ENCODE data around the gene KLHL5.
"Not testable (repeated sequence)": the region's sequence is repeated elsewhere in the genome, so short reads cannot be mapped to it uniquely, and the experiment has no call there.

KLHL5 gene, protein sequence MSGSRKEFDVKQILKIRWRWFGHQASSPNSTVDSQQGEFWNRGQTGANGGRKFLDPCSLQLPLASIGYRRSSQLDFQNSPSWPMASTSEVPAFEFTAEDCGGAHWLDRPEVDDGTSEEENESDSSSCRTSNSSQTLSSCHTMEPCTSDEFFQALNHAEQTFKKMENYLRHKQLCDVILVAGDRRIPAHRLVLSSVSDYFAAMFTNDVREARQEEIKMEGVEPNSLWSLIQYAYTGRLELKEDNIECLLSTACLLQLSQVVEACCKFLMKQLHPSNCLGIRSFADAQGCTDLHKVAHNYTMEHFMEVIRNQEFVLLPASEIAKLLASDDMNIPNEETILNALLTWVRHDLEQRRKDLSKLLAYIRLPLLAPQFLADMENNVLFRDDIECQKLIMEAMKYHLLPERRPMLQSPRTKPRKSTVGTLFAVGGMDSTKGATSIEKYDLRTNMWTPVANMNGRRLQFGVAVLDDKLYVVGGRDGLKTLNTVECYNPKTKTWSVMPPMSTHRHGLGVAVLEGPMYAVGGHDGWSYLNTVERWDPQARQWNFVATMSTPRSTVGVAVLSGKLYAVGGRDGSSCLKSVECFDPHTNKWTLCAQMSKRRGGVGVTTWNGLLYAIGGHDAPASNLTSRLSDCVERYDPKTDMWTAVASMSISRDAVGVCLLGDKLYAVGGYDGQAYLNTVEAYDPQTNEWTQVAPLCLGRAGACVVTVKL

DNA sequence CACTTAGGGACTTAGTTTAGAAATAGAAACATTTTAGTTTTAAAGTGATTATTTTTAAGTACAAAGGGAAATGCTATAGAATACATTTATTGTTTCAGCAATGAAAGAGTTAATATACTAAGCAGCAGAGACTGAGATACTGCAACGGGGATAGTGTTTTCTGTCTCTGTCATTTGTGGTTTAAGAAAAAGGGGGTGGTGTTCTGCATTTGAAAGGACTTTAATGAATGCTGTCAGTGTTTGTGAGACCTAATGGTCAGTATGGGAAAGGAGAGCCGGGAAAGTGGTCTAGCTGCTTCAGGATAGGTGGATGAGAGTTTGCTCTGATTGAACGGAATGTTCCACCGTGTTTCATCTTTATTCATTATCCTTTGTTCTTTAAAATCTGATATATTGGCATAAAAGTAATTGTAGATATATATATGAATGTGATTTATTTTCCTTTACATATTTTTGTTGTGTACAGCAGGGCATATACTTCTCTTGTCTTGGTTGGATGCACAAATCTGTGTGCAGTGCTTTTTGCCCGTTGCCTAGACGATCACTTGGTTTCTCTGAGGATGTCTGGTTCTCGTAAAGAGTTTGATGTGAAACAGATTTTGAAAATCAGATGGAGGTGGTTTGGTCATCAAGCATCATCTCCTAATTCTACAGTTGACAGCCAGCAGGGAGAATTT lies at the start of gene KLHL5:
KLHL5 (plus strand) TSS at position 139 of the 676 bp plus-strand sequence; CDS start at position 560, 421 bp downstream.
- DNase-seq: no peak

DNA sequence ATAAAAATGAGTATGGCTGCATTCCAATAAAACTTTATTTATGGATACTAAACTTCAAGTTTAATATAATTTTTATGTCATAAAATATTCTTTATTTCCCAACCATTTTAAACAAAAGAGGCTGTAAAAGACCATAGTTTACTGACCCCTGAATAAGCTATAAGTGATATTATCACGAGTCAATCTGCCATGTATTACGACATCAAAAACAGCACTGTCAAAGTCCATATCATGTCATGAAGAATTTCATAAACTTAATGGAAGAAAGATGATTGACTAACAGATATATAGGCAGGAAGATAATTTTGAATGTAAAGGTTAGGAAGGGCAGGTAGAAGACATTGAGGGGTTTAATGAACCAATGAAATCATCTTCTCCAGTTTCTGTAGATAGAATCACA lies 48.0 kb upstream of the KLHL5 start:
- no peak for DNase-seq

DNA sequence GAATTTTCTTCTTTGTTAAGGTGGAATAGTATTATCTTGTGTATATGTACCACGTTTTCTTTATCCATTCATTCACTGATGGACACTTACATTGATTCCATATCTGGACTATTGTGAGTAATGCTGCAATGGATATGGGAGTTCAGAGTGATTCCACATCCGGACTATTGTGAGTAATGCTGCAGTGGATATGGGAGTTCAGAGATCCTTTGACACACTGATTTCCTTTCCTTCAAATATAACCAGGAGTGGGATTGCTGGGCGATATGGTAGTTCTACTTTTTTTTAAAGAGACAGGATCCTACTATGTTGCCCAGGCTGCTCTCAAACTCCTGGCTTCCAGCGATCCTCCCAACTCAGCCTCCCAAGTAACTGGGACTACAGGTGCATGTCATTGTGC lies 41.9 kb upstream of the KLHL5 start:
- DNase-seq: no peak

DNA sequence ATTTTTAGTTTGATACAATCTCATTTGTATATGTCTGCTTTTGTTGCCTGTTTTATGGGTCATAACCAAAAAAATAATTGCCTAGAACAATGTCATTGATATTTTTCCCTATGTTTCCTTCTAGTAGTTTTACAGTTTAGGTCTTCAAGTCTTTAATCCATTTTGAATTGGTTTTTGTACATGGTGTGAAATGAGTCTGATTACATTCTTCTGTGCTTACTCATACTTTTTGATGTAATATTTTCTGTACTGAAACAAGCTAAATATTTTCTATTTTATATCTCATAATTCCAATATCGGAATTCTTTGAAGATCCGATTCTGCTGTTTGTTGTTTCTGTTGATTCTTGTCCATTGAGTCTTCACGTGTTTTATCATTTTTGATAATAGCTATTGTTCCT lies 40.4 kb upstream of the KLHL5 start:
- no peak for DNase-seq

DNA sequence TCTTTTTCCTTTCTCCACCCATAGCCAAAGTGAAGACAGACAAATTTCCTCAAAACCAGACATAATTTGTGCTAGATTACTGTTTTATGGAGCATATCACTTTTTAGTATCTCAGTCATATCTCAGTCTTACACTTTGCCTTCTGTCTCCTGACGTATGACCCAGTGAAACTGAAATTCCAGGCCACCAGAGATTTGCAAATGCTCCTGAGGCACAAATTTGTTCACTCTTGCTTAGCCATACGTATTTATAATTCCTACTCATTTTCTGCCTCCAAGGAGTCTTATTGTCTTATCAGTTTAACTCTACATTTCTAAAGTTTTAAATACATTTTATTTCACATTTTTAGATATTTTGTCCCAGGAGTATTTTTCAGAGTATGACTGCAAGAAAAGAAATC lies 39.8 kb upstream of the KLHL5 start:
- DNase-seq: no peak

DNA sequence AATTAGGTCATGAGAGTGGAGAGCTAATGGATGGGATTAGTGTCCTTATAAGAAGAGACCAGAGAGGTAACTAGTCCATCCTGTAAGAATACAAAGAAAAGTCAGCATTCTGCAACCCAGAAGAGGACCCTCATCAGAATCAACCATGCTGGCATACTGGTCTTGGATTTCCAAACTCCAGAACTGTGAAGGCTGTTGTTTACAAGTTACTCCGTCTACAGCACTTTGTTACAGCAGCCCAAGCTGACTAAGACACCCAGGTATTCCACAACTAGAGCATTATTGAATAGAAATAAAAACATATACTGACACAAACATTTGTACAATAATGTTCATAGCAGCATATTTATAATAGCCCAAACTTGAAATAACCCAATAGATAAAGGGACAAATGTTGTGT lies 39.0 kb upstream of the KLHL5 start:
- no peak for DNase-seq

DNA sequence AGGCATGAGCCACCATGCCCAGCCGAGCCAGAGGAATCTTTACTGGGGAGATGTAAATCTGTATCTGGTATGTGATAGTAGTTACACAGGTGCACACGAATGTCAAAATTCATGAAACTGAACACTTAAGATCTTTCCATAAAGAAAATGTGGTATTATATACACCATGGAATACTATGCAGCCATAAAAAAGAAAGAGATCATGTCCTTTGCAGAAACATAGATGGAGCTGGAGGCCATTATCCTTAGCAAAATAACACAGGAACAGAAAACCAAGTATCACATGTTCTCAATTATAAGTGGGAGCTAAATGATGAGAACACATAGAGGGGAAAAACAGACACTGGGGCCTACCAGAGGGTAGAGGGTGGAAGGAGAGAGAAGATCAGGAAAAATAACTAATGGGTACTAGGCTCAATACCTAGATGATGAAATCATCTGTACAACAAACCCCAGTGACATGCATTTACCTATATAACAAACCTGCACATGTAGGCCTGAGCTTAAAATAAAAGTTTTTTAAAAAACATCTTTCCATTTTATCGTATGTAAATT lies 37.6 kb upstream of the KLHL5 start:
- no peak for DNase-seq

DNA sequence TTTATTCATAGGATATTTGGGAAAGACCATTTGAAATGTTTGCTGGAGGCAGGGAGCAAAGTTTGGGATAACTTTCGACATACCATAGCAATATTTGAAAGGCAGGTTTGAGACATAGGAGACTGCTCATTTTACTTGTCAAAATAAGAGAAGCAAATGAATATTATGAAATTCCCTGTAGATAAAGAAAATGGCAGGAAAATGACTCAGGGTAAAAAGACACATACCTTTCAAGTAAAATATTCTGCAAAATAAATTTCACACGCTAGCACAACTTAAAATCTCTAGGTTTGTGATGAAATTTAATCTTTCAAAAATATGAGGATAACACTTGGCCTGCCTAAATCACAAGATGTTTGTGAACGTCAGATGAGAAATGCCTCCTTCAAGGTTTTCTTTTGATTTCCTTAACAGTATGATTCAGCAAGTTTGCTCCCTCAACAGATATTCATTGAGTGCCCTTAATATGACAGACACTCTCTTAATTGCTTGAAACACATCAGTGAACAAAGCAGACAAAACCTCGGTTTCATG lies 36.4 kb upstream of the KLHL5 start:
- DNase-seq: no peak

DNA sequence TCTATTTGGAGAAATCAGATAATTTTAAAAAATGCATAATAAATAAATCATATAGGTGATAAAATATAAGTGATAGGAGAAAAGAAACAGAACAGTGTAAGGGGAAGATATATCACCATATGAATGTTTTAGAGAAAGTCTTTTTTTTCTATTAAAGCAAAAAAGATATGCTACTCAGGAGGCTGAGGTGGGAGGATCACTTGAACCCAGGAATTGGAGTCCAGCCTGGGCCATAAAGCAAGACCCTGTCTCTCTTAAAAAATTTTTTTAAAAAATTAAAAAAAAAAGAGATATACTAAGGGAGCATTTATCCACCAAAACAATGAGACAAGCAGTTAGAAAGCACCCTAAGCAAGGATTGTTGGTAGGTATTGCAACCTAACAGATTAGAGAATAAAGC lies 35.9 kb upstream of the KLHL5 start:
- DNase-seq: no peak

DNA sequence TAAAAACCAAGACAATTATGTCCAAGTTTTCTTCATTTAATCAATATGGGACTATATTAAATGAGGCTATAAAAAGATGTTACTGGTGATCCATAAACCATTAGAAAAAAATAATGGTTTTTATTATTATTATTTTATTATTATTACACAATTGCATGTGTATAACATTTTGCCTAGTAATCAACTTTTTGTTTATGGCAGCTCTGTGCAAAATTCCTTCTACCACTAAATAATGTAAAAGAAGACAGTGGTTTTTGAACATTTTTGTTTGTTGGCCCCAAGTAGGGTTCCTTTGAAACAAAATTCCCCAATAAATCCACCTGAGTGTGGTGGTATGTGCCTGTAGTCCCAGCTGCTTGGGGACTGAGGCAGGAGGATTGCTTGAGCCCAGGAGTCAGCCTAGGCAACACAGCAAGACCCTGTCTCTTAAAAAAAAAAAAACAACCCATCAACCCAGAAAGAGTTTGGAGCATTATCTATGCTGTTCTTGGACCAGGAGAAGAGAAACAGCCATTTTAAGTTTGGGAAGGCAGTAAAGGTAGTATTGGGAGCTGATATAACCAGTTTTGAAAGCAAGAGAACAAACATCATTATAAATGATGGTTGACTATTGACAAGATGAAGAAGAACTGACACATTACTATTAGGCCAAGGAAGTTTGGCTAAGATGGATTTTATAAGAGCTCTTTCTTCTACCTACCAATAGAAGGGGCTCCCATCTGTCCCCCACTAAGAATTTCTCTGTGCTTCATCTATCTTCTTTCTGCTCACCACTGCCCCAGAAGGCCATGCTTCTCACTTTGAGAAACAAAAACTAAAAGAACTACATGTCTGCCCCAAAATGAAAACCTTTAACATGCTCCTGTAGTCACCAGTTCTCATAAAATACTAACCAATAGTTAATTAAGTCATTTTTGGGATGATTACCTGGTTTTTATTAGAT lies 32.0 kb upstream of the KLHL5 start:
- DNase-seq: peak; percentile 60

DNA sequence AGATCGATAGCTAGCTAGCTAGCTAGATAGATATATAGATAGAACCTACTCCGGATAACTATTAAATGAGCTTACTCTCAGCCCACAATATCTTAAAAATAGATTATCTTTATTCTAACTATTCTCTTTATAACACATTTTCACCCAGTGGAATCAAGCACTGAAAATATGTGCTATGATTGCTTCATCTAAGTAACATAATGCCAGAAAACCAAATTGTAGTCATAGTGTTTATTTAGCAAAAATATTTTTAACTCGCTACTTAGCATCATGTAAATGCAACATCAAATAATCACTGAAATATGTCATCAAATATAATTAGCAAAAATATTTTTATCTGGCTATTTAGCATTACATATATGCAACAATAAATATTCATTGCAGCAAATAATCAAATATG lies 31.3 kb upstream of the KLHL5 start:
- no peak for DNase-seq

DNA sequence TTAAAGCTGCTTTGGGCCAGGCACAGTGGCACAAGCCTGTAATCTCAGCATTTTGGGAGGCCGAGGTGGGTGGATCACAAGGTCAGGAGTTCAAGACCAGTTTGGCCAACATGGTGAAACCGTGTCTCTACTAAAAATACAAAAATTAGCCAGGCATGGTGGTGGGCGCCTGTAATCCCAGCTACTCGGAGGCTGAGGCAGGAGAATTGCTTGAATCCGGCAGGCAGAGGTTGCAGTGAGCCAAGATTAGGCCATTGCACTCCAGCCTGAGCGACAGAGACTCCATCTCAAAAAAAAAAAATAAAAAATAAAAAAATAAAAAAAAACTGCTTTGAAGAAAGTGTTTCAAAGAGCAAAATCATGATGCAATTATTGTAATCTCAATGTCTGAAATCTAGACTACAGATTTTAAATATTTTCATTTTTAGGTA lies 30.4 kb upstream of the KLHL5 start:
- DNase-seq: not testable (repeated sequence)

DNA sequence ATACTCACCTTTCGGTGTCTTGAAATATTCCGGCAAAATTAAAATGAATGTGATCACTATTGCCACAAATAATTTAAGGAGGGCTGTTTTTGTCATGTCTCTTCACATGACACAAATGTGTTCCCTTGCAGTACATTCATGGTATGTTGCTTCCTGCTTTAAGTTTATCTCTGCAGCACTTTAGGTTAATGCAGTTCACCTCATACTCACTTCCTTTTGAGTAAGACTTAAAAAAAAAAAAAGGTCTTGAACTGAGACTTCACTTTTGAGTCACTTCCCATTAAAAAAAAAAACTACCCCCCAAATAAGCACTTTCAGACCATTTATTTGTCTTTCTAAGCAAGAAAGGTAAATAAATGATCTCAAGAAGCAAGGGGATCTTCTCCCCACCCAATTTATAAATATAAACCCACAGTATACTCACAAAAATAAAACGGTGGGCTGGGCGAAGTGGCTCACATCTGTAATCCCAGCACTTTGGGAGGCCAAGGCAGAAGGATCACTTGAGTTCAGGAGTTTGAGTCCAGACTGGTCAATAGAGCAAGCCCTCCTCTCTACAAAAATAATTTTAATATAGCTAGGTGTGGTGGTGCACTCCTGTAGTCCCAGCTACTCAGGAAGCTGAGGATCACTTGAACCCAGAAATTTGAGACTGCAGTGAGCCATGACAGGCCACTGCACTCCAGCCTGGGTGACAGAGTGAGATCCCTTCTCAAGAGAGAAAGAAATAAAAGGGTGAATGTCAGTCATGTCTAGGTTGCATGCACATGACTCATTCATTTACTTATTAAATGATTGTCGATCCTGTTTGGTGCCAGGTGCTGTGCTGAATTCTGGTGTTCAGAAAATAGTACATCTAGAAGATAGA lies 29.6 kb upstream of the KLHL5 start, which contains the start of gene TMEM156:
TMEM156 (minus strand) TSS at position 192 of the 868 bp plus-strand sequence; CDS start at position 96, 96 bp downstream.
- peak; percentile 83 for DNase-seq

DNA sequence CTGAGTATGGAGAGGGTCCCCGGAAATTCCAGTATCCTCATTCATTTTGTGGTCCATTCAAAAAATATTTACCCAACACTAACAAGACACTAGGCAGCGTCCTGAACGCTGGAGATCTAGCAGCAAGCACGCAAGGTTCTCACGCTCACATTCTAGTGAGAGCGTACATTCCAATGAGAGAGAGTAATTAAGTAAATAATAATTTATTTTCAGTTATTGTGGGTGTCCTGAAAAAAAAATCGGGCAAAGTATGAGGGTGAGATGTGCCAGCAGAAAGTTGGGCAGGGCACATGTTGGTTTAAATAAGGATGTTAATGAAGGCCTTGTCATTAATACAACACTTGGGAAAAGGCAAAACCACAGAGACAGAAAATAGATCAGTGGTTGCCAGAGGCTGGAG lies 25.9 kb upstream of the KLHL5 start:
- DNase-seq: no peak

DNA sequence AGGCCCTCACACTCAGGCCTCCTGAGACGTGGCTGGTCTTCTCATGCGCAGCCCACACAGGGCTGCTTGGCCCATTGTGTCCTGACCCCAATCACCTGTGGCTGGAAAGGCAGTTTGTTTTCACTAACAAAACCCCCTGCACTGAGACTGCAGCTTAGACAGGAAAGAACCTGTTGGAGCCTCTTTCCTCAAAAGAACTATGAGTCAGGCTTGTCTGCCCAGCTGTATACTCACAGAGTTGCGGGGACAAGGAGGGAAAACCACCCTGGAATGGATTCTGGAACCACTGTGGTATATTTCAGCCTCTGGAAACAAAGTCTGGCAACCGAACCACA lies 24.6 kb upstream of the KLHL5 start:
- no peak for DNase-seq

DNA sequence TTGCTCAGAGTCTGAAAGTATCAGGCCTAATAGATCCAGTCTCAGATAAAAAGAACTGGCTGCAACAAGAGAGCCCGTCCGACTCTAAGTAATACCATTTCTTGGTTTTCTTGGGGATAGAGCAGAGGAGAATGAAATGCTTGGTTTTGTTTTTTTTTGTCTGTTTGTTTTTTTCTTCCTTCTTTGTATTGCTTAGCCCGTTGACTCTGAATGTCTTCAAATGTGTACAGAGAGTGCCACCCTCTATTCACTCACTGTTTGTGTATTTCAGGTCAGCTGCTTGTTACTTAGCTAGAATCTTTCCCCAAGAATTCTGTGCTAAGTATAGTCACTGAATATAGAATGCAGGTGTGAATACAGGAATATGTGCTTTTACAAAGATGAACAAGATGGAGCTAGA lies 24.1 kb upstream of the KLHL5 start:
- no peak for DNase-seq

DNA sequence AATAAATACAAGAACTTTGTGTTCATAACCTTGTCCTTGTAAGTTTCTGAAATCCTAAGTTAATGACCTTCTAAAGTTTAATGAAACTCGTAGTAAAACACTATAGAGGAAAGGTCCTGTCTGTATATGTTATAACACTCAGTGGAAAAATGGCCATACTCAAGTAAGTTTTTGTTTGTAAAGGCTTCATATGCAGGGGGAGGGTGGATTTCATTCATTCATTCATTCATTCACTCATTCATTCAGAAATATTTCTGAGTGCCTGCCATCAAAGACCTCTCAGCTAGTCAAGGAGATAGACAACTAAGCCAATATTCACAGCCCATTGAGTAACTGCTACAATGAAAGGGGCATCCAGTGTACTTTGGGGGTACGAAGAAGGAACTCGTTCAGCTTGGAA lies 22.9 kb upstream of the KLHL5 start:
- no peak for DNase-seq

DNA sequence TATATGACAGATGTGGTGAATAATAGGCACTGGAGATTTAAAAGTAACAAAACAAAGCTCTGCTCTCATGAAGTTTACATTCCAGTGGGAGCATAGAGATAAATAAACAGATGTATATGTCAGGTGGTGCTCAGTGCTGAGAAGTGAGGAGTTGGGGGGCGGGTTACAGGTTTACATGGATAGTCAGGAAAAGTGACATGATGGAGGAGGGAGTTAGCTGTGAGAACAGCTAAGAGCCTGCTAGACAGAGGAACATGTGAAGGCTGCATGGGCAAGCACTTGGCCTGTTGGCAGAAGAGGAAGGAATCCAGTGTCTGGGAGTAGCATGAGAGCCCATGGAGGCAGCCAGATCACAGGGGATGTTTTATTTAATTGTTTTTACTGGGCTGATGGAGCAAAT lies 19.7 kb upstream of the KLHL5 start:
- DNase-seq: no peak

DNA sequence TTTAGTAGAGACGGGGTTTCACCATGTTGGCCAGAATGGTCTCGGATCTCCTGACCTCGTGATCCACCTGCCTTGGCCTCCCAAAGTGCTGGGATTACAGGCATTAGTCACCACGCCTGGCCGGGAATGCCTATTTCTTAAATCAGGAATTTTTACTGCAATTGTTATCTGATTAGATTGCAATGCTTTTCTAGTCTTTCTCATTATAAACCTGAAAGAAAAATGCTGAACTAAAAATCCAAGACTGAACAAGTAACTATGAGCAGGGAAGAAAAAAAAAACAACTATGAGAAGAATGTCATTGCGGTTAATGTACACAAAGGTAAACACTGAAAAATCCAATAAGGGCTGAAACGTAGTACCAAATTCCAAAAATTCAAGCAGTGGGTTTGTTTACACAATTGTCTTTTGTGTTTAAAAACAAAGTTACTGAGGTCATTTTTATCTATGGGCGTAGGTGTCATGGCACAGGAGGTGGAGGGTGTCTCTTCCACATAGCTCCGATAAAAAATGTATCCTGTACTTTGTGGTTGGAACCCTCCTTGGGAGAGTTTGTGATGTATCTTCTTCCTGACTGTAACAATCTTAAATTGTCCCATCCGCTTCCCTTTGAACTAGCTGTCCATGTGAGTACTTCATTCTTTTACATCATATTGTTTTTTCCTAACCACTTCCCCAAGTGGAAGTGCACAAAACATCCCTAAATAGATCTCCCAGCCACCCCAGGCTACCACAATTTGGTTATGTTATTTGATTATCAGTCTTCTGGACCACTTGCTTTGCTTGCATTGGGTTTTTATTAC lies 18.8 kb upstream of the KLHL5 start:
- no peak for DNase-seq

DNA sequence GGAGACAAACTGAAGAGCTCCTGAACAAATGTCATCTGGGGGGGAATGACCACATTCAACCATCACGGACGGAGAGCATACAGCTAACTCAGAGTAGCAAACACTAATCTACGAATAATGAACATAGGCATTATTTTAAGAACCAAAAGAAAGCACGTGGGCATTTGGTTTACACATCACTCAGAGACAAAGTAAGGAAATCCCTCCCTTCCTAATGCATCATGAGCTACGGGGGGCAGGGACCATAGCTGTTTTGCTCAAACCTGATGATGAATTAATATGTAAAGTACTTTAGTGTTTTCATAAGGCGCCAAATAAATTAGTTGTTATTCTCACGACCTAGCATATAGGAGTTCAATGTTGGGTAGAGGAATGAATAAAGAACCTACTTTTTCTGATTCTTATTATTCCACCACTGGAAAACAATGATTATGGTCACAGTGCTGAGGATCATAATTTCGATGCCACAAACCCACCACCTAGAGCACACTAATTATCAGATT lies 18.1 kb upstream of the KLHL5 start:
- peak; percentile 55 for DNase-seq
